Adrenal gland (tissue), 12 donors: Measurements from ENCODE around the gene LOX. TPM values are rescaled to one million over a fixed set of nuclear protein-coding genes. Genes with fewer than 3 reads are reported as not detected.

Experiments used
- DNase-seq, 7 donors: peaks; one replicate each; pipeline ENCODE4 v3.0.0-alpha.2; 2019 to 2020
- H3K27ac ChIP-seq, 5 donors: fragments of 200-600 bp; sonication (generic) in 4 of 5; 1 replicate in 3 of 5; 2 replicates in 2 of 5; pipeline versions ENCODE4 v1.5.1 to v1.8.0; 2016 to 2020; ENCODE audit warnings: mild to moderate bottlenecking in 1 of 5
- H3K27me3 ChIP-seq: fragments of 200-600 bp; 2 replicates; pipeline ENCODE4 v1.8.0; 2021
- H3K36me3 ChIP-seq, 2 donors: fragments of 200-600 bp; replicated peaks in 1 of 2; 1 replicate in 1 of 2; 2 replicates in 1 of 2; pipeline versions ENCODE4 v1.5.1 to v1.8.0; 2018 to 2022
- H3K4me1 ChIP-seq, 2 donors: fragments of 200-600 bp; replicated peaks in 1 of 2; 1 replicate in 1 of 2; 2 replicates in 1 of 2; pipeline versions ENCODE4 v1.5.1 to v1.8.0; 2018 to 2021
- H3K4me3 ChIP-seq, 4 donors: fragments of 200-600 bp; sonication (generic) in 3 of 4; one replicate each; pipeline ENCODE4 v1.5.1; 2016 to 2018
- H3K9me3 ChIP-seq, 3 donors: fragments of 200-600 bp; sonication (generic) in 1 of 3; replicated peaks in 1 of 3; 1 replicate in 2 of 3; 2 replicates in 1 of 3; pipeline versions ENCODE4 v1.5.1 to v1.8.0; 2016 to 2021
- POLR2A ChIP-seq, 2 donors: fragments of 450-650 bp; IDR thresholded peaks; one replicate each; pipeline ENCODE4 v1.6.1; 2017; ENCODE audit warnings: antibody characterized with exemption in 2 of 2, mild to moderate bottlenecking in 2 of 2, moderate library complexity in 1 of 2
- WGBS, 4 donors: extraction: QIAGEN DNeasy Blood & Tissue Kit in 2 of 4; methylation state at CpG; one replicate each; pipeline versions ENCODE4 v1.1.5 to v1.1.7; 2013 to 2017; 5-methylcytosine and 5-hydroxymethylcytosine counted together
- intact Hi-C, 2 donors: fragments of 100-400 bp; cut with DNase I; formaldehyde crosslinking; loops; one replicate each; pipeline versions ENCODE4 v1.14.1 to v1.15.0; 2022 to 2023
- polyA plus RNA-seq, 3 donors: library from polyadenylated mRNA; stranded (reverse); fragments of 200-250 nt in 2 of 3; fragments of 350-450 nt in 1 of 3; fragmentation: Illumina TruSeq in 1 of 3; extraction: RNeasy Lipid Tissue Mini Kit (QIAGEN cat#74804) in 1 of 3; gene quantifications; one replicate each; pipeline ENCODE4 v1.2.3, GENCODE V29; 2013 to 2014
- total RNA-seq, 9 donors: library from RNA; depleted of rRNA in 4 of 9; stranded (reverse); fragments of >200 nt in 4 of 9; fragments of 120-200 nt in 1 of 9; fragmentation: NEBNext Ultra II Directional in 1 of 9; extraction: Animal tissue kit (Norgen Biotek cat#: 25700) in 1 of 9; gene quantifications; one replicate each; pipeline versions ENCODE4 v1.1.0 to v1.2.4, GENCODE V29; 2013 to 2023
- TF ChIP-seq, protein P1 (sequence below), 6 experiments: fragments of 450-650 bp in 4 of 6; fragments of 200-600 bp in 2 of 6; sonication (generic) in 1 of 6; IDR thresholded peaks; 1 replicate in 5 of 6; 2 replicates in 1 of 6; pipeline versions ENCODE4 v1.5.1 to v1.8.0; 2016 to 2021; ENCODE audit warnings: antibody characterized with exemption in 6 of 6, mild to moderate bottlenecking in 2 of 6, moderate library complexity in 1 of 6
- donor health status: healthy with polysubstance abuse.
- donor health status: Bipolar disorder and iron deficiency.
- donor health status: DM: yes; HTN: yes; CAD: no.
- donor health status: DM: no; HTN: no; CAD: no.
- donor health status: DM: no; HTN: no; CAD: no.
- donor health status: DM: yes; HTN: yes; CAD: no.

Gene LOX
- total and polyA plus RNA-seq, 12 donors = 1.9 to 13.6 (median 7.3) TPM

DNA sequence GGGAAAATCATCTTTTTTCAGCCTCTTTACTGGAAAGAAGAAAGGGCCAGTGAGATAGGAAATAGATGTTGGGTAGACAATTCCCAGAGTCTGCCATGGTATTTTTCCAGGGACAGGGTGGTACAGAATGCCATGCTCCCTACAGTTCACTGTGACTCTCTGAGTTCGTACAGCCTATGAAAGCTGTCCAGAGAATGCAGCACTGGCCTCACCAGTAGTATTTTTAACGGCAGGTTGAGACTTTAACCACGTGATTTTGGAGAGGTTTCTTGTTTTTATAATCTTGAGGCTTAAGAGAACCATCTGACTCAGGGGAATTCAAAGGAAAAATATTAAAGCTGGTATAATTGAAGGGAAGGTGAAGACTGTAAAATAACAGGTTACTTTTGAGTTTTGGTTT lies 41.1 kb upstream of the LOX start:
- intact Hi-C loops = no loop called here
- no peak for DNase-seq
- WGBS, 4 donors = 56 to 75% (median 68%) methylated on average over 3 of the region's 3 CpGs
- no peaks in the 10 kb centered on the region for H3K9me3 ChIP-seq
- H3K4me1 ChIP-seq = no peaks in the 10 kb centered on the region
- no peaks in the 10 kb centered on the region for H3K36me3 ChIP-seq
- H3K4me3 ChIP-seq = no peak overlapping the region
- TF ChIP-seq POLR2A (IDR thresholded peaks at IDR 0.05) = no peak
- TF ChIP-seq, protein P1, sequence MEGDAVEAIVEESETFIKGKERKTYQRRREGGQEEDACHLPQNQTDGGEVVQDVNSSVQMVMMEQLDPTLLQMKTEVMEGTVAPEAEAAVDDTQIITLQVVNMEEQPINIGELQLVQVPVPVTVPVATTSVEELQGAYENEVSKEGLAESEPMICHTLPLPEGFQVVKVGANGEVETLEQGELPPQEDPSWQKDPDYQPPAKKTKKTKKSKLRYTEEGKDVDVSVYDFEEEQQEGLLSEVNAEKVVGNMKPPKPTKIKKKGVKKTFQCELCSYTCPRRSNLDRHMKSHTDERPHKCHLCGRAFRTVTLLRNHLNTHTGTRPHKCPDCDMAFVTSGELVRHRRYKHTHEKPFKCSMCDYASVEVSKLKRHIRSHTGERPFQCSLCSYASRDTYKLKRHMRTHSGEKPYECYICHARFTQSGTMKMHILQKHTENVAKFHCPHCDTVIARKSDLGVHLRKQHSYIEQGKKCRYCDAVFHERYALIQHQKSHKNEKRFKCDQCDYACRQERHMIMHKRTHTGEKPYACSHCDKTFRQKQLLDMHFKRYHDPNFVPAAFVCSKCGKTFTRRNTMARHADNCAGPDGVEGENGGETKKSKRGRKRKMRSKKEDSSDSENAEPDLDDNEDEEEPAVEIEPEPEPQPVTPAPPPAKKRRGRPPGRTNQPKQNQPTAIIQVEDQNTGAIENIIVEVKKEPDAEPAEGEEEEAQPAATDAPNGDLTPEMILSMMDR (IDR thresholded peaks at IDR 0.05) = no peak
- no peaks in the 10 kb centered on the region for H3K27me3 ChIP-seq
- no peak overlapping the region for H3K27ac ChIP-seq

DNA sequence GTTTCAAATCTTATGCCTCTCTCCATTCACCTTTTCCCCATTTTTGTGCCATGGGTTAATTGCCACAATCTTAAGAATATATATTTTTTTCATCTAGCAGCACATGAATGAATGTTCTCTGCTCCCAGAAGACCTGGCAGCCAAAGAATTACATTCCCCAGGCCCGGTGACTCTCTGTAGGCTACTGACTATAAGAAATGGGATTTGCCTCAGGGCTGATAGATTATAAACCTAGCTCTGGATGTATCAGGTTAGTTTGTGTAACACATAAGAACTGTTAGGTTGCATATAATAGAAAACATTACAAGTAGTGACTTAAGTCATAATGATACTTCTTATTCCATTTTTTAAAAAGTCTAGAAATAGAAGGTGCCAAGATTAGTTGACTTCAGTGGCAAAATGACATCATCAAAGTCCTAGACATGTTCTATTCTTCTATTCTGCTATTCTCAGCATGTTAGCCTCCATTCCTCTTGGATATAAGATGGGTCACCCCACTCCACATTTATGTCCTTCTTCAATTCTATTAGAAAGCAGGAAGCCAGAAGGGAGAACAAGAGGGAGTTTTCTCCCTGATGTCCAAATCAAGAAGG lies 40.4 kb upstream of the LOX start:
- WGBS, 4 donors = 76 to 83% (median 79%) methylated on average over 1 of the region's 1 CpG
- no peaks in the 10 kb centered on the region for H3K9me3 ChIP-seq
- DNase-seq = no peak
- no peak overlapping the region for H3K27ac ChIP-seq
- H3K4me1 ChIP-seq = no peaks in the 10 kb centered on the region
- no peaks in the 10 kb centered on the region for H3K27me3 ChIP-seq
- no peak overlapping the region for H3K4me3 ChIP-seq
- intact Hi-C loops = no loop called here
- no peak for TF ChIP-seq POLR2A (IDR thresholded peaks at IDR 0.05)
- TF ChIP-seq, protein P1 (IDR thresholded peaks at IDR 0.05) = no peak
- H3K36me3 ChIP-seq = no peaks in the 10 kb centered on the region

DNA sequence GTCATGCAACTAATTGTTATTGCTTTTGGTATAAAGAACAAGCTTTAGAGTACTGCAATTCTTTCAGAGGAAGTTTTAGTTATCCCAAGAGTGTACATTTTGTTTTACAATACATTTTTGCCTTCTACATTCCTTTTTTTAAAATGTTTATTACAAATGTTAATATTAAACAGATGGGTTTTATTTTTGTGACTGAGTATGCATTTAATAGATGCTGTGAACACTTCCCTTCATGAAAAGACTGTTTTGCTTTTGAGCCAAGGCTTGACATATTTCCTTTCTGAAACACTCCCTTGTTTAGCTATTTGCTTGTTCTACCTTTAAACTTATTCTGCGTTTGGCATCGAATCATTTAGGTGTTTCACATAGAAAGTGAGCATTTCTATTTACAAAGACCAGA lies 36.4 kb upstream of the LOX start:
- TF ChIP-seq, protein P1 (IDR thresholded peaks at IDR 0.05) = no peak
- TF ChIP-seq POLR2A (IDR thresholded peaks at IDR 0.05) = no peak
- DNase-seq = no peak
- H3K9me3 ChIP-seq = no peaks in the 10 kb centered on the region
- no peaks in the 10 kb centered on the region for H3K27me3 ChIP-seq
- WGBS, 4 donors = 78 to 87% (median 84%) methylated on average over 2 of the region's 2 CpGs
- no peaks in the 10 kb centered on the region for H3K4me1 ChIP-seq
- H3K36me3 ChIP-seq = no peaks in the 10 kb centered on the region
- H3K27ac ChIP-seq = no peak overlapping the region
- intact Hi-C loops = no loop called here
- no peak overlapping the region for H3K4me3 ChIP-seq

DNA sequence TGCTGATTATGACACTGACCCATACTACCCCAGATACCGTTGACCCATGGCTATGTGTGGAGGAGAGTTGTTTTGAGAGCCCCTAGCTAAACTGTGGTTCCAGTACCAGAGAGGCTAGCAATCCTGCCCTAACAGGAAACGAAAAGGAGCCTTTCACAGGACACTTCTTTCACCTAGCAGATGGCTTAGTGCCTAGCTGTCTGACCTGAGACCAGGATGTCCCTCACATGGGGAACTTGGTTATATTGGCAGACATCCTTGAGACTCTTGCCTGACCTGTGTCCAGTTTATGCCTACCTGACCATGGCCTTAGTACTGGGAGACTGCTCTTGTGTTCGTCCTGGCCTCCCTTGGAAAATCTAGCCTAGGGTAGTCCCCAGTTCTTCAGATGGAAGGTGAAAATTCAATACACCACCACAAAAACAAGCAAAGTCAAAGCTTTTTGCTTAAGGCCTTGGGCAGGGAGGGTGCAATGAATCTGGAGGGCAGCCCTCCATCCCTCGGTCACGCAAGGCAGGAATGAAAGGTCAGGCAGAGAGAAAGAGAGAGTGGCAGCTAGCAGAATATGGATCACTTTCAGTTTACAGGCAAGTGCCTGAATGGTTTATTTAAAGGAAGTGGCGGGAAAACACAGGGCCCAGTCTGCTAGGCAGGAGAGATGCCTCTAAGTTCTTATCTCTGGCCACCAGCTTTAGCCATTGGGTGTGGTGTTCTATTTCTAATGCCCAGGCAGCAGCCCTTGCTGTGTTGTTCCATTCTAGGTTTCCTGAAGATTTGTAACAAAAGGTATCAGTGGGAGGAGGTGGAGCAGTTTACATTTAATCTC lies 34.9 kb upstream of the LOX start:
- H3K36me3 ChIP-seq = no peaks in the 10 kb centered on the region
- no peak overlapping the region for H3K27ac ChIP-seq
- TF ChIP-seq POLR2A (IDR thresholded peaks at IDR 0.05) = no peak
- TF ChIP-seq, protein P1 (IDR thresholded peaks at IDR 0.05) = no peak
- intact Hi-C loops = no loop called here
- no peaks in the 10 kb centered on the region for H3K4me1 ChIP-seq
- H3K4me3 ChIP-seq = no peak overlapping the region
- 75 to 89% (median 80%) methylated on average over 5 to 6 of the region's 6 CpGs for WGBS, 4 donors
- H3K9me3 ChIP-seq = no peaks in the 10 kb centered on the region
- no peak for DNase-seq
- H3K27me3 ChIP-seq = no peaks in the 10 kb centered on the region
